Transverse colon (tissue), 4 donors: Measurements from ENCODE around the gene DLG5.

ENCODE experiments used
- EP300 ChIP-seq: sonication (generic); formaldehyde crosslinking; IDR thresholded peaks from one replicate; pipeline ENCODE4 v1.6.1; 2017; ENCODE audit warnings: antibody characterized with exemption, low read depth
- POLR2A ChIP-seq: fragments of 450-650 bp; IDR thresholded peaks from one replicate; pipeline ENCODE4 v1.6.1; 2016; ENCODE audit warnings: antibody characterized with exemption, mild to moderate bottlenecking, moderate library complexity
- POLR2AphosphoS5 ChIP-seq, 3 donors: sonication (generic); formaldehyde crosslinking; IDR thresholded peaks; one replicate each; pipeline ENCODE4 v1.6.1; 2016; ENCODE audit warnings: antibody characterized with exemption in 3 of 3
- TF ChIP-seq, protein P1 (sequence below), 5 experiments: fragments of 200-600 bp in 3 of 5; fragments of 450-650 bp in 2 of 5; sonication (generic) in 3 of 5; IDR thresholded peaks; 1 replicate in 2 of 5; 2 replicates in 3 of 5; pipeline ENCODE4 v1.5.1; 2016 to 2017; ENCODE audit warnings: antibody characterized with exemption in 5 of 5, inconsistent platforms in 3 of 5, mild to moderate bottlenecking in 2 of 5, moderate library complexity in 1 of 5

DNA sequence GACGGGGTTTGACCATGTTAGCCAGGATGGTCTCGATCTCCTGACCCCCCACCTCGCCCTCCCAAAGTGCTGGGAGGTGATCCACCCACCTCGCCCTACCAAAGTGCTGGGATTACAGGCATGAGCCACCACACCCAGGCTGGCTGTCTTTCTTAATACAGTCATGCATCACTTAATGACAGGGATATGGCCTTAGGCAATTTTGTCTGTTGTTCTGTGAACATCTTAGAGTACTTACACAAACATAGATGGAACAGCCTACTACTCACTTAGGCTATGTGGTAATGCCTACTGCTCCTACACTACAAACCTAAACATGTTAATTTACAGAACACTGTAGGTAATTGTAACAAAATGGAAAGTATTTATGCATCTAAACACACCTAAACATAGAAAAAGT is 182.3 kb downstream of the DLG5 start:
- TF ChIP-seq POLR2A (no peak), POLR2AphosphoS5 (IDR thresholded peaks at IDR 0.05) (no peak), EP300 (no peak)
- TF ChIP-seq, protein P1, sequence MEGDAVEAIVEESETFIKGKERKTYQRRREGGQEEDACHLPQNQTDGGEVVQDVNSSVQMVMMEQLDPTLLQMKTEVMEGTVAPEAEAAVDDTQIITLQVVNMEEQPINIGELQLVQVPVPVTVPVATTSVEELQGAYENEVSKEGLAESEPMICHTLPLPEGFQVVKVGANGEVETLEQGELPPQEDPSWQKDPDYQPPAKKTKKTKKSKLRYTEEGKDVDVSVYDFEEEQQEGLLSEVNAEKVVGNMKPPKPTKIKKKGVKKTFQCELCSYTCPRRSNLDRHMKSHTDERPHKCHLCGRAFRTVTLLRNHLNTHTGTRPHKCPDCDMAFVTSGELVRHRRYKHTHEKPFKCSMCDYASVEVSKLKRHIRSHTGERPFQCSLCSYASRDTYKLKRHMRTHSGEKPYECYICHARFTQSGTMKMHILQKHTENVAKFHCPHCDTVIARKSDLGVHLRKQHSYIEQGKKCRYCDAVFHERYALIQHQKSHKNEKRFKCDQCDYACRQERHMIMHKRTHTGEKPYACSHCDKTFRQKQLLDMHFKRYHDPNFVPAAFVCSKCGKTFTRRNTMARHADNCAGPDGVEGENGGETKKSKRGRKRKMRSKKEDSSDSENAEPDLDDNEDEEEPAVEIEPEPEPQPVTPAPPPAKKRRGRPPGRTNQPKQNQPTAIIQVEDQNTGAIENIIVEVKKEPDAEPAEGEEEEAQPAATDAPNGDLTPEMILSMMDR (IDR thresholded peaks at IDR 0.05): no peak
